HG02571 (cell line): ENCODE results near the gene GPC5.

Experiments
- ATAC-seq: cut with Tn5 transposase; IDR thresholded peaks from one replicate; pipeline ENCODE4 v1.9.1; 2021; ENCODE audit warnings: mild to moderate bottlenecking, moderate library complexity; ENCODE audit not compliant: unreplicated experiment

The GPC5 gene

GRCh38 chr13:92122186-92122853, 723.9 kb downstream of the GPC5 start:
- no peak for ATAC-seq

- no peak for ATAC-seq
Observed at GRCh38 chr13:92126399-92126798, 728.0 kb downstream of the GPC5 start.

GRCh38 chr13:92135509-92135908, 737.1 kb downstream of the GPC5 start:
- no peak for ATAC-seq

GRCh38 chr13:92136449-92137155, 738.2 kb downstream of the GPC5 start:
- no peak for ATAC-seq

GRCh38 chr13:92137520-92137919, 739.1 kb downstream of the GPC5 start:
- no peak for ATAC-seq

GRCh38 chr13:92143766-92144165, 745.3 kb downstream of the GPC5 start:
- no peak for ATAC-seq

- no peak for ATAC-seq
Observed at GRCh38 chr13:92150606-92151005, 752.2 kb downstream of the GPC5 start.

GRCh38 chr13:92158346-92158745, 759.9 kb downstream of the GPC5 start:
- ATAC-seq = no peak

GRCh38 chr13:92164822-92165221, 766.4 kb downstream of the GPC5 start:
- no peak for ATAC-seq

- no peak for ATAC-seq
Observed at GRCh38 chr13:92172191-92172590, 773.8 kb downstream of the GPC5 start.

GRCh38 chr13:92173254-92173653, 774.8 kb downstream of the GPC5 start:
- no peak for ATAC-seq

GRCh38 chr13:92175330-92175729, 776.9 kb downstream of the GPC5 start:
- ATAC-seq = no peak

- no peak for ATAC-seq
Observed at GRCh38 chr13:92177966-92178365, 779.5 kb downstream of the GPC5 start.

- no peak for ATAC-seq
Observed at GRCh38 chr13:92179223-92179622, 780.8 kb downstream of the GPC5 start.

GRCh38 chr13:92187378-92187989, 789.1 kb downstream of the GPC5 start:
- ATAC-seq = no peak

- no peak for ATAC-seq
Observed at GRCh38 chr13:92188574-92188973, 790.2 kb downstream of the GPC5 start.

- ATAC-seq = no peak
Observed at GRCh38 chr13:92196591-92197256, 798.3 kb downstream of the GPC5 start.

GRCh38 chr13:92197669-92198068, 799.2 kb downstream of the GPC5 start:
- no peak for ATAC-seq

GRCh38 chr13:92218615-92219014, 820.2 kb downstream of the GPC5 start:
- no peak for ATAC-seq

- ATAC-seq = no peak
Observed at GRCh38 chr13:92221916-92222315, 823.5 kb downstream of the GPC5 start.

- no peak for ATAC-seq
Observed at GRCh38 chr13:92224052-92224821, 825.8 kb downstream of the GPC5 start.
